HUES6 (cell line): Measurements from ENCODE around the gene ZNF764.
"Not testable (repeated sequence)": the region's sequence is repeated elsewhere in the genome, so short reads cannot be mapped to it uniquely, and the experiment has no call there.

ENCODE experiments used
- H3K27ac ChIP-seq: 2 replicates; pipeline ENCODE4 v1.7.0; 2013; ENCODE audit warnings: low read depth, mild to moderate bottlenecking, low read length, inconsistent platforms
- H3K27me3 ChIP-seq: 2 replicates; pipeline ENCODE4 v1.6.1; 2013; ENCODE audit warnings: low read length; ENCODE audit not compliant: control insufficient read depth, insufficient read depth
- H3K36me3 ChIP-seq: 2 replicates; pipeline ENCODE4 v1.6.1; 2013; ENCODE audit warnings: low read length; ENCODE audit not compliant: control insufficient read depth, insufficient read depth
- H3K4me1 ChIP-seq: 2 replicates; pipeline ENCODE4 v1.6.1; 2013; ENCODE audit warnings: low read length; ENCODE audit not compliant: control insufficient read depth, insufficient read depth
- H3K4me3 ChIP-seq: 2 replicates; pipeline ENCODE4 v1.5.1; 2013; ENCODE audit warnings: low read depth, low read length
- H3K9ac ChIP-seq: one replicate; pipeline ENCODE4 v1.6.1; 2013; ENCODE audit warnings: mild to moderate bottlenecking, low read length
- H3K9me3 ChIP-seq: 2 replicates; pipeline ENCODE4 v1.6.1; 2013; ENCODE audit warnings: low read depth, low read length; ENCODE audit not compliant: control insufficient read depth, insufficient read depth

The ZNF764 gene

GRCh38 chr16:30557957-30558788 is at the start of gene ZNF764:
Gene ZNF764 (minus strand): TSS chr16:30558374. CDS start chr16:30558182, 192 bp downstream.
- no peaks in the 10 kb centered on the region for H3K9me3 ChIP-seq
- peak within 1 kb of the TSS; percentile 95 for H3K4me3 ChIP-seq
- peak within 1 kb of the TSS; percentile 91 for H3K9ac ChIP-seq
- peaks cover 25% of the 10 kb centered on the region for H3K36me3 ChIP-seq
- H3K4me1 ChIP-seq, result peaks cover 16% of the 10 kb centered on the region; the same call in 1 of the 2 replicates
- no peaks in the 10 kb centered on the region for H3K27me3 ChIP-seq
- H3K27ac ChIP-seq, result peak within 1 kb of the TSS; percentile 92

DNA sequence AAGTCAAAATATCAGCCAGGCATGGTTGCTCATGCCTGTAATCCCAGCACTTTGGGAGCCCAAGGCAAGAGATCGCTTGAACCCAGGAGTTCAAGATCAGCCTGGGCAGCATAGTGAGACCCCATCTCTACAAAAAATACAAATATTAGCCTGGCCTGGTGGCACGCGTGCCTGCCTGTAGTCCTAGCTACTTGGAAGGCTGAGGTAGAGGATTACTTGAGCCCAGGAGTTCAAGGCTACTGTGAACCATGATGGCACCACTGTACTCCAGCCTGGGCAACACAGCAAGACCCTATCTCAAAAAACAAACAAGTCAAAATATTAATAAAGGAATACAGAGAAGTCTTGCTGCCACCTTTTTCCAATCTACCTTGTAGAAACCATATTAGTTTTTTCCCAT is 47.8 kb upstream of the ZNF764 start:
- peaks cover 39% of the 10 kb centered on the region for H3K36me3 ChIP-seq
- H3K4me3 ChIP-seq, result no peak overlapping the region
- H3K9ac ChIP-seq, result no peak overlapping the region
- no peaks in the 10 kb centered on the region for H3K4me1 ChIP-seq
- H3K9me3 ChIP-seq, result no peaks in the 10 kb centered on the region
- no peaks in the 10 kb centered on the region for H3K27me3 ChIP-seq
- H3K27ac ChIP-seq, result no peak overlapping the region

GRCh38 chr16:30605158-30605557 is 47.0 kb upstream of the ZNF764 start:
- no peaks in the 10 kb centered on the region for H3K9me3 ChIP-seq
- H3K36me3 ChIP-seq, result peaks cover 39% of the 10 kb centered on the region
- H3K27me3 ChIP-seq, result no peaks in the 10 kb centered on the region
- H3K4me1 ChIP-seq, result no peaks in the 10 kb centered on the region
- H3K4me3 ChIP-seq, result no peak overlapping the region
- no peak overlapping the region for H3K27ac ChIP-seq
- H3K9ac ChIP-seq, result no peak overlapping the region

DNA sequence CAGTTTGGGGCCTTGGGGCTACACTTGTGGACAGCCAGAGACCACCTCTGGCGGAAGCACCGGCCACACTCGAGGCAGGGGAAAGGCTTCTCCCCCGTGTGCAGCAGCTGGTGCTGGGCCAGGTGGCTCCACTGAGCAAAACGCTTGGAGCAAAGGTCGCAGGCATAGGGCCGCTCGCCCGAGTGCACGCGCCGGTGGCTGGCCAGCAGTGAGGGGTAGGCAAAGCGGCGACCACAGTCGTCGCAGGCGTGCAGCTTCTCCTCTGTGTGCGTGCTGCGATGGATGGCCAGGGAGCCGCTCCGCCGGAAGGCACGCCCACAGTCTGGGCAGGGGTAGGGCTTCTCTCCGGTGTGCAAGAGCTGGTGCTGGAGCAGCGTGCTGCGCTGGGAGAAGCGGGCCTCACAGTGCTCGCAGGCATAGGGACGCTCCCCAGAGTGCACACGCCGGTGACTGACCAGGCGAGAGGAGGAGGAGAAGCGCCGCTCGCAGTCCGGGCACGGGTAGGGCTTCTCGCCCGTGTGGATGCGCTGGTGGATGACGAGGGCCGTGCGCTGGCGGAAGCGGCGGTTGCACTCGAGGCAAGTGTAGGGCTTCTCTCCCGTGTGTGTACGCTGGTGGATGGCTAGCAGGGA is 46.3 kb upstream of the ZNF764 start:
- H3K4me1 ChIP-seq, result no peaks in the 10 kb centered on the region
- H3K27me3 ChIP-seq, result no peaks in the 10 kb centered on the region
- H3K9me3 ChIP-seq, result no peaks in the 10 kb centered on the region
- H3K9ac ChIP-seq, result no peak overlapping the region
- peaks cover 39% of the 10 kb centered on the region for H3K36me3 ChIP-seq
- H3K4me3 ChIP-seq, result no peak overlapping the region
- H3K27ac ChIP-seq, result no peak overlapping the region

DNA sequence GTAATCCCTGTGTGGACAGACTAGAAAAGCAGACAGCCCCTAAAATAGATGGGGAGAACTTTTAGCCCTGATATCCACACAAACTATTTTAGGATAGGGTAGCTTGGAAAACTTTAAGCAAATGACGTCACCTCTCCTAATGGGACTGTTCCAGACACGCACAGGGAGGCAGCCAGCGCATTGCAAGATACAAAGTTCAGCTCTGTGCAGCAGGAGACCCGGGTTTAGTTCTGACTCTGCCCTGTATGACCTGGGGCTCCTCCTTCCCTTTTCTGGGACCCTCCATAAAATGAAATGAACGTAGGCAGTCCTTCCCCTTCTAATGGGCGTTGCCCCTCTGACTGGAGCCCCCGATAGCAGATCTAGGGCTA is 45.8 kb upstream of the ZNF764 start:
- Histone ChIP-seq H3K4me1 (no peaks in the 10 kb centered on the region), H3K36me3 (peaks cover 39% of the 10 kb centered on the region), H3K4me3 (no peak overlapping the region), H3K9me3 (no peaks in the 10 kb centered on the region), H3K9ac (no peak overlapping the region), H3K27ac (no peak overlapping the region), H3K27me3 (no peaks in the 10 kb centered on the region)

DNA sequence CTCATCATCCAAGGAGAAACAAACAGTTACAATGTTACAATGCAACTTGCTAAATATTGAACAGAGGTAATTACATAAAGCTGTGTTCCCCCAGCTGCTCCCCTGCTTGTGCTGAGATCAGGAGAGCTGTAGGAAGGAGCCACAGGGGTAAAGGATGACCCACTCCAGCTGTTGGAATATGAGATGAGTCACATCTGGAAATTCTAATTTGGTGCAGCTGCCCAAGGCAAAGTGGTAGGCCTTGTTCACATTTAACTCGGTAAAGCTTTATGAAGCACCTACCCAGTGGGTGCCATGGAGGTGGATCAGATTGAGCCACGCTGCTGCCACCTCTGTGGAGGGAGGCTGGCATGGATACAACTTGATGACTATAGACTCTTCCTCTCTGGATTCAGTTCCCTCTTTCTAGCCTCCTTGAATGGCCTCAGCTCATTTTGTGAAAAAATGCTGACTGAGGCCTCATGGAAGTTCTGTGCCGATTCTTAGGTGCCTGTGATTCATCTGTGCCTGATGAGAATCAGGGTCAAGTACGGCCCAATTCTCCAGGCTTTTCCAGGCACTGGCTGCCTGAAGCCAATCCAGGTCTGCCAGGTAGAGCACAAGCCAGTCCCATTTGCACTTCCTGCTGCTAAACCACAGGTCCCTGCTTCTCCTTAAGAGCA is 44.6 kb upstream of the ZNF764 start:
- H3K4me1 ChIP-seq, result no peaks in the 10 kb centered on the region
- no peaks in the 10 kb centered on the region for H3K9me3 ChIP-seq
- H3K4me3 ChIP-seq, result no peak overlapping the region
- H3K27ac ChIP-seq, result no peak overlapping the region
- H3K27me3 ChIP-seq, result no peaks in the 10 kb centered on the region
- no peak overlapping the region for H3K9ac ChIP-seq
- peaks cover 35% of the 10 kb centered on the region for H3K36me3 ChIP-seq

DNA sequence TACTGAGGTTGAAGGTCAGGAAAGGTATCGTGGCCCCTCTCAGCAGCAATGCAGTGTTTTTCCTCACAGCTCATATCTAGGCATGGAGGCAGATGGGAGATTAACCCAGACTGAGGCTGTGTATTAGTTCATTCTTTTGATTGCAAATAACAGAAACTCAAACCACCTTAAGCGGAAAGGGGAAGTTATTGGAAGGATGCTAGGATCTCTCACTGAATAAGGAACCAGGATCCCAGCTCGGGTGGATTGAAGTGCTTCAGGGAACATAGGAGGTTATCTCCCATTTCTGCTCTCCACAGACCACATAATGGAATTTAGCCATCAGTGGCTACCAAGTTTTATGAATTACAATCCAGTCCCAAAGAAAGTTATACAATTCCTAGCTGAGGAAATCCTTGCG is 43.8 kb upstream of the ZNF764 start:
- no peak overlapping the region for H3K4me3 ChIP-seq
- peaks cover 29% of the 10 kb centered on the region for H3K36me3 ChIP-seq
- H3K27ac ChIP-seq, result no peak overlapping the region
- no peaks in the 10 kb centered on the region for H3K4me1 ChIP-seq
- no peaks in the 10 kb centered on the region for H3K27me3 ChIP-seq
- no peak overlapping the region for H3K9ac ChIP-seq
- H3K9me3 ChIP-seq, result no peaks in the 10 kb centered on the region

GRCh38 chr16:30600929-30601328 is 42.8 kb upstream of the ZNF764 start:
- H3K9ac ChIP-seq, result no peak overlapping the region
- no peak overlapping the region for H3K27ac ChIP-seq
- no peaks in the 10 kb centered on the region for H3K27me3 ChIP-seq
- H3K4me1 ChIP-seq, result no peaks in the 10 kb centered on the region
- H3K9me3 ChIP-seq, result no peaks in the 10 kb centered on the region
- H3K36me3 ChIP-seq, result peaks cover 29% of the 10 kb centered on the region
- no peak overlapping the region for H3K4me3 ChIP-seq

- no peak overlapping the region for H3K4me3 ChIP-seq
- H3K4me1 ChIP-seq, result no peaks in the 10 kb centered on the region
- H3K9ac ChIP-seq, result no peak overlapping the region
- H3K36me3 ChIP-seq, result peaks cover 26% of the 10 kb centered on the region
- no peaks in the 10 kb centered on the region for H3K27me3 ChIP-seq
- no peak overlapping the region for H3K27ac ChIP-seq
- H3K9me3 ChIP-seq, result no peaks in the 10 kb centered on the region
These were observed 42.0 kb upstream of the ZNF764 start for GRCh38 chr16:30600215-30600614.

GRCh38 chr16:30592871-30593270 is 34.7 kb upstream of the ZNF764 start:
- Histone ChIP-seq H3K36me3 (peaks cover 4% of the 10 kb centered on the region; the same call in 1 of the 2 replicates), H3K4me3 (no peak overlapping the region), H3K9me3 (peaks cover 6% of the 10 kb centered on the region; the same call in 1 of the 2 replicates), H3K27me3 (no peaks in the 10 kb centered on the region), H3K4me1 (no peaks in the 10 kb centered on the region), H3K27ac (no peak overlapping the region), H3K9ac (no peak overlapping the region)

GRCh38 chr16:30590869-30591268 is 32.7 kb upstream of the ZNF764 start:
- not testable (repeated sequence) for H3K4me1 ChIP-seq, H3K27ac ChIP-seq, H3K27me3 ChIP-seq, H3K9me3 ChIP-seq, H3K9ac ChIP-seq, H3K4me3 ChIP-seq
- H3K36me3 ChIP-seq, result peaks cover 13% of the 10 kb centered on the region
